HG03432 (cell line): ENCODE data around the gene BCCIP.

Source experiments
- ATAC-seq: cut with Tn5 transposase; IDR thresholded peaks from one replicate; pipeline ENCODE4 v1.9.1; 2021; ENCODE audit warnings: mild to moderate bottlenecking, moderate library complexity; ENCODE audit not compliant: unreplicated experiment

BCCIP gene

GRCh38 chr10:125843603-125844329 lies 20.4 kb downstream of the BCCIP start:
- no peak for ATAC-seq

DNA sequence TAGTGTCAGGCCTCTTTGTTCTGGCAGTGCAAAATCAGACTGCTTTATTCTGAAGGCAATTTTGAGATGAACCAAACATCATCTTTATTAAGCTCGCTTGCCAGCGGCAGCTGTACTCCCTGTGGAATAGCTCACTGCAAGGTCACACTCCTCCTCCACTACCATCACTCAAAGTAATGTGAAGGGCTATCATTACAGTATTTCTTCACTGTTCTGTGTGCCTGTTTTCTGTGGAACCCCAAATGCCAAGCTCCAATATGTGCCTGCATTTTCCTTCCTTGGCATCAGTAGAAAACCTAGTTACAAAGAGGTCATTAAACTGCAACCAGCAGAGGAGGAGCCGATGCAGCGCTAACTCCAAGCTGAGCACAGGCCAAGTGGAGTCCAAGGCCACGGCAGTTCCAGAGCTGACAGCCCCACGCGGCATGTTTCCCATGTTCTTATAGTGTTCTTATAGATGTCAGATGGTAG lies 21.4 kb downstream of the BCCIP start:
- no peak for ATAC-seq

- no peak for ATAC-seq
These were observed 22.3 kb downstream of the BCCIP start for GRCh38 chr10:125845617-125846016.

- peak; percentile 81 for ATAC-seq
These were observed 23.5 kb downstream of the BCCIP start for GRCh38 chr10:125846894-125847293.

DNA sequence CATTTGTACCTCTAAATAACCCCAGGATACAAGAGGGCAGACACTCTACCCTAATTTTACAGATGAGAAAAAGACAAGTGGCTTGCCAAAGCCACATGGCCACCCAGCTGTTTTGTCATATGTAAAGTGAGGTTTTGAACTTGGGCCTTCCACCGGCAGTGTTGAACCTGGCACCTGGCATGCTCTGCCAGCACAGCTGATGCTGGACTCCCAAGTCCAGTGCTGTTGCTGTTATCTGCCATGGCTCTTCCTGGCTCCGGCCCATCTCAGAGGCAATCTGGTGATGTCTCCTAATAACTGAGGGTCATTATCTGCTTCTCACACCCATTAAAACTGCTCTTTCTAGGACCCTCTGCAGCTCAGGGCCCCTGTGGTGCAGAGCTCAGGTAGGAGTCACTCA lies 25.0 kb downstream of the BCCIP start:
- ATAC-seq: no peak

- ATAC-seq: no peak
These were observed 25.5 kb downstream of the BCCIP start for GRCh38 chr10:125848857-125849256.

GRCh38 chr10:125849448-125849847 lies 26.1 kb downstream of the BCCIP start:
- ATAC-seq: no peak

GRCh38 chr10:125850766-125851731 lies 27.7 kb downstream of the BCCIP start:
- ATAC-seq: no peak

DNA sequence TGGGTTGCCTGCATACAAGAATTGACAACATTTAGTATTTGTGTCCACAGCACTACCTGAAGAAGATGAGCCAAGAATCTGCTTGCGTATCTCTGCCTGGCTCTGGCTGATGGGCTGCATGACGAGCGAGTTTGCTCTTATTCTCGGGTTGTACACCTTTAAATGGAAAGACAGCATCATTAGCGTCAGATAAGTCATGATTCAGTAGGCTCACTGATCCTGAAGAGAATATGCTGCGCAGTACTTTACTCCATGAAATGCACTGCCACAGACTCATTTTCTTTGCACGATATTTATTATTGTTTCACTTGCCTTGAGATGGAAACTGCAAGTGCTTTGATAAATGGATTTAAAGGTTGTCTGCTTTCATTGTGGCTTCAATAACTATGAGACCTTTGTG lies 29.1 kb downstream of the BCCIP start:
- ATAC-seq: no peak

DNA sequence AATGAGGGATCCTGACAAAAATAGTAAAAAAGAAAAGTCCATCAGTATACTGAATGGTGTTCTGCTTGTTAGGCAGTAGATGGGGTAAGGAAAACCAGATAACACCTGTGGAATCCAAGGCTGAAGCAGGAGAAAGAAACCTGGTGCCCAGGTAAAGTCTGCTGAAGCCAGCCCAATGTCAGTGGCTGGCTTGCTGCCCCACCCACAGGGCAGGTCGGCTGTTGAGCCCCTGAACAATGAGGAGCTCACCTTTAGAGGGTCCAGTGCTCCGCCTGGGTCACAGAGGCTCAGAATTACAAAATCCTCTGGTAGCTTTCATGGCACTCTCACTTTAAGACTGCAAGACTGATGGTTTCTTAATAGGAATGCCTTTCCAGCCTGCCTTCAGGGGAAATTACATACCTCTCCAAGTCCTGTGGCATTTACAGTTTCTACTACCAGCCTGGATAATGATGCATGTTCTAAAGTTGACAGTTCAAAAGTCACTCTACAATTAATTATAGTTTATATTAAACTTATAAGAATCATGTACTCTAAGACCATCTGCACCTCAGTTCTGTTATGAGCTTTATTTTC lies 33.9 kb downstream of the BCCIP start:
- ATAC-seq: no peak

- no peak for ATAC-seq
These were observed 35.9 kb downstream of the BCCIP start for GRCh38 chr10:125859128-125859817.

DNA sequence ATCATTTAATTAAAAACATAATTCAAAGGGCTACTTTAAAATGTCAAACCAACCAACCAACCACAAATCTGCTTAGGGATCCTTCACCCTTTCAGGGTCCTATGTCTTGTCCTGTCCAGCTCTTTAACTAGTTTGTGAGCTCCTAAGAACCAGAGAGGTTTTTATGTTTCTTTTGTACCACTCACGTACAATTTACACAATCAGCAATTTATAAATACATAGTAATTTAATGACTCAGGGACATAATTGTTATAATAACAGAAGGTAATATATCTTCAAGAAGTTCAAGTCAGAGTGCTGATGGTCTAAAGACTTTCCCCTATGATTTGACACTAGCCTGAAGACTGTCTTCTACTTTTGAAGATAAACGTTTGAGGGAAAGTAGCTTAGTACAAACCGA lies 41.8 kb downstream of the BCCIP start:
- no peak for ATAC-seq

DNA sequence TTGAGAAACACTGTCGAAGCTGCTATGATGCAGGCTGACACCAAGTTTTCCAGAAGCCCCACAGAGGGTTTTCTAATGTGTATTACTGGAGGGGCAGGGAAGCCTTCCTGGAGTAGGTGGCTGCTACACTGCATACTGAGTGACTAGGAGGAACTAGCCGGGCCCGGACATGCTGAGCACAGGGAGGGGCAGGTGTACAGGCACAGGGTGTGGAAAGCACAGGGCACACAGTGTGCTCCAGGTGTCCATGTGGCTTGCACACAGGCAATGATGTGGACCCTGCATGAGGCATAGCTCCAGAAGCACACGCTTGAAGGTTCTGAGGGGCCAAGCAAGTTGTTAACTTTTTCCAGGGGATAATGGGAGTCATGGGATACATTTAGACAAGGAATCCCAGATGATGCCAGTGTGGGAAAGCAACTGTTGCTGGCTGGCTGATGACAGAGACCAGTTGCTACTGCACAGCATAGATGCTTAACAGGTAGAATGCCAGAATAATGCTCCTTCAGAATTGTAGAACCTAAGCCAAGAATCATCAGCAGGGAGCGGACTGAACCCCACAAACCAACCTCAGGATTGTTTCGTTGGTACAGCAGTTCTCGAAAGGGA lies 43.2 kb downstream of the BCCIP start:
- no peak for ATAC-seq

DNA sequence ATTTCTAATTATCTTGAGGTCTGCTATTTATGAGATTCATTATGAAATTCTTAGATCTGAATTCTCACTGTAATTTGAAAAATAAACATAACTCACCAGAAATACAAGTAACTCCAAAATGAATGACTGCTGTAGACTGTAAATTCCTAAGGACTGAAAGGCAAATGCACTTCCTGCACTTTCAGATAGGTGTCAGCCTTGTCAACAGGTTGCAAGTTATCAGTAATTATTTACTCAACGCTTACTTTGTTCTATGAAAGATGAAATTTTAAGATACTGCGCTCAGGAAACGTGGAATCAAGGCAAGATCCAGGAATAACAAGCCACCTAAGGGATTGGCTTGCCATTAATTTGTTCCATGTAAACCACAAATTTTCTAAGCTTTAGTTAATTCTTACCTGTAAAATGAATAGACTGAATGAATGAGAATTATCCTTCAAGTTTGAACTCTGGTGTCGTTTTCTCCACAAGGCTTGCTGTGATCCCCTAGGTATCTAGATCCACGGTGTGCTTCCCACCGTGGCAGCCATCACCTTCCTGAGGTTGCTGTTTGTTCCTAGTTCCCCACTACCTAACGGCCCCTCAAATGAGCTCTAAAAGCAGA lies 45.1 kb downstream of the BCCIP start:
- peak; percentile 74 for ATAC-seq

DNA sequence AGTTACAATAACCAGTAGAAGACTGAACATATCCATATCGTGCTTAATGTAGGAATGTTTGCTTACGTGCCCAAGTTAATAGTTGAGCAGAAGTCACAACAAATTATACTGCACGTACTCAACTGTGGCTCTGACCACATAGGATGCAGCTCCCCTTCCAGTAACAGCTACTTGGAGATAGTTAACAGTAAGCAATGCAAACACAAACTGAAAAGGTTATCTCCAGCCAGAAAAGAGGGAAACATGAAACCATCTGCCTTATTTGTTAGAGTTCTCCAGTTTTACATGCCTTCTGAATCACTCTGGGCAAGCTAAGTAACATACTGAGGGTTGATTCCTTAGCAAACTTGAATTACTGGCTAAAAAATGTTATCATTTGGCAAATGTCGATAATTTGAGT lies 48.0 kb downstream of the BCCIP start:
- ATAC-seq: no peak

DNA sequence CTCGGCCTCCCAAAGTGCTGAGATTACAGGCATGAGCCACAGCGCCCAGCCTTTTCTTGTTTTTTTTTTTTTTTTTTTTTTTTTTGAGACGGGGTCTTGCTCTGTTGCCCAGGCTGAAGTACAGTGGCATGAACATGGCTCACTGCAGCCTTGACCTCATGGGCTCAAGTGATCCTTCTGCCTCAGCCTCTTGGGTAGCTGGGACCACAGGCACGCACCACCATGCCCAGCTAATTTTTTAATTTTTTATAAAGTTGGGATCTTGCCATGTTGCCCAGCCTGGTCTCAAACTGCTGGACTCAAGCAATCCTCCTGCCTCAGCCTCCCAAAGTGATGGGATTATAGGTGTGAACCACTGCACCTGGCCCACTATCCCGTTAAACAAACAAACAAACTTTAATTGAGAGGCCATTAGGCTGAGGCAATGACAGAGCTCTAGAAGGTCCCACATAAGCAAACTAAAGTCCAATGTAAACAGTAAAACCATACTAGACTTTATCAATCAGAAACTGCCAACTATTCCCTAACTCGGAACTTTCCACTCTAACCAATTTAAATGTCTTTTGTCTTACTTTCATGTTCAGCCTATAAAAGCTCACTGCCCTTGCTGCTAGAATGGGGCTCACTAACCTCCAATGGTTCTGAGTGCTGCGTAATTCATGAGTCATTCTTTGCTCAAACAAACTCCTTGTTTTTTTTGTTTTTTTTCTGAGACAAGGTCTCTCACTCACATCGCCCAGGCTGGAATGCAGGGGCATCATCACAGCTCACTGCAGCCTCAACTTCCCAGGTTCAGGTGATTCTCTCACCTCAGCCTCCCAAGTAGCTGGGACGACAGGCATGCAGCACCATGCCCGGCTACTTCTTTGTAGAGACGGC lies 55.9 kb downstream of the BCCIP start:
- no peak for ATAC-seq

DNA sequence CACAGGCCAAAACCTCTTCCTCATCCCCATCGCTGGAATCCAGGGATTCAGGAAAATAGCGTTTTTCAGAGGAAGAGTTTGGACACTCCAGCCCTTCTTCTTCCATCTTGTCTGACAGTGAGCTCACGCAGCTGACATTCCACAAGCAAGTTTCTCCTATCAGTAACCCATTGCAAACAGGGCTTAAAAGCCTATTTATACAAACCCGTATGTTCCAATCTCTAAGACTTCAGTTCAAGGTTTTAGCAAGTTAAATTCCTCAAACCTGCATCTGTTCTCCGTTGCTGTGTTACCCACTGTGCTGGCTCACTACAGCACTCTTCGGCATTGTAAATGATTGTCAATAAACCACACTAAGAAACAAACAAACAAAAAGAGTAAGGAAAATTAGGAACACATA lies 57.4 kb downstream of the BCCIP start:
- no peak for ATAC-seq

GRCh38 chr10:125881192-125881591 lies 57.8 kb downstream of the BCCIP start, which contains the start of gene DHX32:
Gene DHX32, minus strand, starts transcription at chr10:125881292. Its CDS starts 468 bp downstream, at chr10:125880824.
- no peak for ATAC-seq

DNA sequence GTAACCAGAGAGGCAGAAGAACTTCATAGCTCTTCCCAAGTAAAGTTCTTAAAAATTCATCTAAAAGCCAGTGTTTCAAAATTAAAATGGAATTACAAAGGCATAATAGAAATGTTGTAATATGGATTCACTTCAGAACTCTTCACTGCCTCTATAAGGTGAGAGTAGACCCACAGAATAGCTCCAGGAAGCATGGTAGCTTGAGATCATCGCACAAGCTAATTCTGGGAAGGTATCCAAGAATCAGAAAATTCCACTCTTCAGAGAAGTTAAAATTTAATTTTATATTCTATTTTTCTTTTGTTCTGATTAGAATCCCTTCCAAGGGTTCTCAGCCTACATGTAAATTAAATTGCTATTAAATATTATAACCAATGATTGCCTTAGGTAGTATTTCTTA lies 59.2 kb downstream of the BCCIP start:
- ATAC-seq: no peak
